Activated CD4-positive, alpha-beta memory T cell treated with anti-CD3 and anti-CD28 coated beads, Interleukin-2, amount 10 ng/mL, durations not matched to agents 7 days and 5 days (primary cell): ENCODE measurements around the gene CYSRT1. TPM values are rescaled to one million over a fixed set of nuclear protein-coding genes. Genes with fewer than 3 reads are reported as not detected.

Source experiments
- CTCF ChIA-PET: fragments of 350-600 bp; sonication (Branson Sonifier 250); formaldehyde crosslinking; loops from one replicate; lab custom pipeline; 2021; ENCODE audit warnings: antibody characterized with exemption, inconsistent platforms; lab: Charles Lee
- POLR2A ChIA-PET: fragments of 350-600 bp; sonication (Branson Sonifier 250); formaldehyde crosslinking; loops from one replicate; lab custom pipeline; 2021; ENCODE audit warnings: antibody characterized with exemption; lab: Charles Lee
- DNase-seq: peaks from one replicate; pipeline ENCODE4 v3.0.0-alpha.2; 2020
- H3K27ac Mint-ChIP-seq: one replicate; pipeline ENCODE4 v1.8.0; 2021; ENCODE audit warnings: mild to moderate bottlenecking, mixed read lengths
- H3K27me3 Mint-ChIP-seq: one replicate; pipeline ENCODE4 v1.8.0; 2021; ENCODE audit warnings: mixed read lengths
- H3K36me3 Mint-ChIP-seq: one replicate; pipeline ENCODE4 v1.8.0; 2021; ENCODE audit warnings: low read depth, mixed read lengths
- H3K4me1 Mint-ChIP-seq: one replicate; pipeline ENCODE4 v1.8.0; 2021; ENCODE audit warnings: mixed read lengths
- H3K4me3 Mint-ChIP-seq: one replicate; pipeline ENCODE4 v1.8.0; 2021; ENCODE audit warnings: mild to moderate bottlenecking, mixed read lengths
- H3K9me3 Mint-ChIP-seq: one replicate; pipeline ENCODE4 v1.8.0; 2021; ENCODE audit warnings: mixed read lengths
- total RNA-seq, 2 experiments: library from RNA; stranded (reverse); gene quantifications; one replicate each; pipeline ENCODE4 v1.2.3, GENCODE V29; 2021

The CYSRT1 gene
- total RNA-seq, 2 experiments from 2014 or later = 0.86 to 0.93 TPM

DNA sequence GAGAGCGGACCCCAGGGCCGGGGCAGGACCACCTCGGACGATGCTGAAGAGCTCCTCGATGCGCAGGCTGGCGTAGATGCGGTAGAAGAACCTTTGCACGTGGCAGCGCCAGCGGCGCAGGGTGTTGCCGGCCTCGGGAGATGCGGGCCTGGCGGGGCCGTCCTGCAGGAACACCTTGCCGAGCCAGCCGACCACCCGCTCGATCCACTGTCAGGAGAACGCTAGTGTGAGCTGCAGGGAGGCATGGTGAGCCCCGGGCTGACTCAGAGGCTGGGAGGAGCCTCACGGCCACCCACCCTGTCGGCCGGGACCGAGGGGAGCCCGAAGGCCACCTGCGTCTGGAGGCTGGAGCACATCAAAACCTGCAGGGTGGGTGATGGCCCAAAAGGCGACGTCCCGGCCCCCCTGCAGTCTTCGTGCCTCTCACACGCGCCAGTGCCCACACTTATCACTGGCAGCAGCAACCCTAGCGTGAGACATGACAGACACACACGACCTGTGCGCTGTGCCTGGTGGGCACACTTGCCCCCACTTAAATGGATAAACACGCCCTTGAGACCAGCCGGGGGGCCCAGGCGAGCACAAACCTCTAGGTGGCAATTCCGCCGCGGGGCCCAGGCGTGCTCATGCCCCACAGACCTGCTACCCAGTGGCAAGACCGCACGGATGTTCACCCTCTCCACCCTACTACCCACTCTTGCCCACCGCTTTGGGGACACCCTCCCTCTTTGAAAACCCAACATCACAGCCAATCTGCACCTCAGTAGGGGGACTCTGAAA, 39.9 kb upstream of the CYSRT1 start:
- CTCF ChIA-PET = no interaction called here

DNA sequence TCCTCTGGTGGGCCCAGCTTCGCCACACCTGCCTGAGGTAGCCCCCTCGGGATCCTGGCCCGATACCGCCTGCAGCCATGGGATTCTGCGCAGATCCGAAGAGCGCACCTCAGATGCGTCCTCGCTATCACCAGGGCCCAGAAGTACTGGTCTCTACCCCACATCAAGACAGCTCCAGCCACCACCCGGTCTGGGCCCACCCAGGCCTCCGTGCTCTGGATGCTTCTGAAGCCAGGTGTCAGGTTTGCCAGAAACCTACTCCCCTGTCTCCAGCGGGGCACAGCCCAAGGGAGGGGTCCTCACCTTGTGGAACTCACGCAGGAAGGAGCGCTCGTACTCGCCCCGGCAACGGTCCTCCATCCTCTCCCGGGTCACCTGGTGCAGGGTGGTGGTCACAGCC, 39.1 kb upstream of the CYSRT1 start:
- CTCF ChIA-PET = no interaction called here

More for the DNA sequence above, 39.9 kb upstream of the CYSRT1 start:
- H3K36me3 Mint-ChIP-seq = peaks cover 30% of the 10 kb centered on the region
- DNase-seq = no peak
- H3K27me3 Mint-ChIP-seq = no peaks in the 10 kb centered on the region
- peaks cover 34% of the 10 kb centered on the region for H3K4me1 Mint-ChIP-seq
- POLR2A ChIA-PET = no interaction called here
- no peak overlapping the region for H3K27ac Mint-ChIP-seq
- H3K4me3 Mint-ChIP-seq = no peak overlapping the region
- H3K9me3 Mint-ChIP-seq = no peaks in the 10 kb centered on the region

DNA sequence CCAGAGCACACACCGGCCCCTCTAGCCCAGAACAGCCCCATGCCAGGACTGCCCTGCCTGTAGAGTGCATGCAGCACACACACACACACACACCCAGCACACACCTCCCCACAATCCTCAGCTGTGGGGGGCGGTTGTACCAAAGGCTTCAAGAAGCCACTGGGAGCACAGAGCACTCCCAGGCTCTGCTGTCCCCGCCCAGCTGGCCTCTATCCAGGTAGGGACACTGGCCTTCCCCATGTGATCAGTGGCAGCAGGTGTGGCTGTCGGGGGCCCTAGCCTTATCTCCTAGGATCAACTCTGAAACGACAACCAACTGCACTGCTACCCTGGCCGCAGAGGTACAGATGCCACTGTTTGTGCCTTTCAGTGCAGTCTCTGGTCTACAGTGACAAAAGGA, 38.6 kb upstream of the CYSRT1 start:
- peak overlapping the region; percentile 94 for H3K27ac Mint-ChIP-seq
- POLR2A ChIA-PET = no interaction called here
- peaks cover 40% of the 10 kb centered on the region for H3K4me1 Mint-ChIP-seq
- H3K27me3 Mint-ChIP-seq = no peaks in the 10 kb centered on the region
- CTCF ChIA-PET = no interaction called here
- no peak for DNase-seq
- H3K4me3 Mint-ChIP-seq = peak overlapping the region; percentile 93
- H3K36me3 Mint-ChIP-seq = peaks cover 35% of the 10 kb centered on the region
- no peaks in the 10 kb centered on the region for H3K9me3 Mint-ChIP-seq

More for the DNA sequence above, 39.1 kb upstream of the CYSRT1 start:
- no peak overlapping the region for H3K27ac Mint-ChIP-seq
- DNase-seq = no peak
- no peaks in the 10 kb centered on the region for H3K27me3 Mint-ChIP-seq
- no peak overlapping the region for H3K4me3 Mint-ChIP-seq
- H3K4me1 Mint-ChIP-seq = peaks cover 40% of the 10 kb centered on the region
- H3K36me3 Mint-ChIP-seq = peaks cover 35% of the 10 kb centered on the region
- POLR2A ChIA-PET = no interaction called here
- no peaks in the 10 kb centered on the region for H3K9me3 Mint-ChIP-seq

DNA sequence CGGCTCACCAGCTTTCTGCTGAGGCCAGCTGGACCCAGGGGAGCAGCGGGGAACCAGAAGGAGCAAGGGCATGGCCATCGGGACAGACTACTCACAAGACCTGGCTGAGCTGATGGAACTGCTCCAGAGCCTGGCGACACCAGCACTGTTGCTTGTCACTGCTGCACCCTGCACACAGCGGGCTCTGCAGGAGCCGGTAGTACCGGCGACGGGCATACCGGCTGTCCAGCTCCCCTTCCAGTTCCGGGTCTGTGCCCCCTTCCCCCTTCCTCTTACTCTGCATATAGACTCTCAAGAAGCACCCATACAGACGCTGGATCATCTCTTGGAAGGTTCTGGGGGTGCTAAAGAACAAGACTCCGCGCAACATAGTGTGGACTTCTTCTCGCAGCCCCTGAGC, 37.6 kb upstream of the CYSRT1 start:
- no peak for DNase-seq
- Mint-ChIP-seq H3K4me1 (peaks cover 40% of the 10 kb centered on the region), H3K27me3 (no peaks in the 10 kb centered on the region), H3K9me3 (no peaks in the 10 kb centered on the region), H3K27ac (peak overlapping the region; percentile 94), H3K4me3 (peak overlapping the region; percentile 93), H3K36me3 (peaks cover 31% of the 10 kb centered on the region)
- CTCF ChIA-PET = interaction anchor here (0.5 to 2.8 kb wide), 4 partner anchors 17 to 218 kb away, joined by 3 to 12 read pairs (median 8); partner anchors contain the start of gene RNF208
- POLR2A ChIA-PET = interaction anchor here (0.7 to 3.1 kb wide), 17 partner anchors 11 to 702 kb away, joined by 3 to 30 read pairs (median 9); partner anchors contain the start of genes CYSRT1, LRRC26, MAN1B1 and RNF208

DNA sequence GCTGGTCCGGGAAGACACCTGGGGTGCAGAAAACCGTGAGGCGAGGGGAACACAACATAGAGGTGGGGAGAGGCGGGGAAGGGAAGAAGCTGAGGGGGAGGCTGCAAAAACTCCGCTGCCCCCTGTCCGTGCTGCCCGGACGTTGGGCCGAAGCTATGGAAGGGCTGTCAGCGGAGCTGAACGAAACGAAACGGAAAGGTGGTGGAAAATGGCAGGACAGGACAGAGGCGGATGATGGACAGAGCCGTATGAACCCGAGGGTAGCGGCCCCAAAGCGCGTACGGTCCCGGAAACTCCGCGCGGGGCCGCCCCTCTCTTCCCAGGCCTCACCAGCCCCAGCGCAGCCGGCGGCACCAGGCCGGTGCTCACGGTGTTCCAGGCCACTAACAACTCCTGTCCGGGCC, 36.9 kb upstream of the CYSRT1 start:
- peak overlapping the region; percentile 94 for H3K27ac Mint-ChIP-seq
- no peaks in the 10 kb centered on the region for H3K27me3 Mint-ChIP-seq
- POLR2A ChIA-PET = interaction anchor here (0.7 to 3.1 kb wide), 22 partner anchors 10 to 703 kb away, joined by 3 to 30 read pairs (median 6); partner anchors contain the start of genes CYSRT1, LRRC26, MAN1B1 and RNF208

DNA sequence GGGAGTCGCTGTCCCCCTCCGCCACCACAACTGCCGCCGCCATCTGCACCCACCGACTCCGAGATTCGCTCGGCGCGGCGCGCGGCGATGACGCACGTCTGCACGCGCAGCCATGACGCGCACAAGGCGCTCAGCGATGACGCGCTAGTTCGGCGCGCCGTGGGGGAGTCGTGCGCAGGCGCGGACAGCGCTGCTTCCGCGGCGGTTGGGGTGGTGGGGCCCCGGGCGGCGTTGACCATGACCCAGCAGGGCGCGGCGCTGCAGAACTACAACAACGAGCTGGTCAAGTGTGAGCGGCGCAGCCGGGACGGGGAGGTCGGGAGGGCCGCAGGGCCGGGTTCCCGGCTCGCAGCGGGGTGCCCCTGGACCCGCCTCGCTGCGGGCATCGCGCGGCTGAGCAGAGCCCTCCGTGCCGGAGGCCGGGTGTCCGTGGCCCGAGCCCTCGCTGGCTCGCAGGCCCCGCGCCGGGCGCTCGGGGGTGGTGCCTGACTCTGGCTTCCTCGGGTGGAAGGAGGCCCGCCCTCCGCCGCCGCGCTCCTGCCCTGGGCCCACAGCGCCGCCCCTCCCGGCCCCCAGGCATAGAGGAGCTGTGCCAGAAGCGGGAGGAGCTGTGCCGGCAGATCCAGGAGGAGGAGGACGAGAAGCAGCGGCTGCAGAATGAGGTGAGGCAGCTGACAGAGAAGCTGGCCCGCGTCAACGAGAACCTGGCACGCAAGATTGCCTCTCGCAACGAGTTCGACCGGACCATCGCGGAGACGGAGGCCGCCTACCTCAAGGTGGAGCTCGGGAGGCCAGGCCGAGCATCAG, 36.3 kb upstream of the CYSRT1 start, which contains the start of the genes ANAPC2 and SSNA1:
ANAPC2 (minus strand) TSS at position 71 of the 807 bp plus-strand sequence; CDS start at position 43, 28 bp downstream.
SSNA1 (plus strand) TSS at position 187 of the 807 bp plus-strand sequence; CDS start at position 238, 51 bp downstream.
- no peaks in the 10 kb centered on the region for H3K27me3 Mint-ChIP-seq
- POLR2A ChIA-PET = interaction anchor here (0.6 to 3.1 kb wide), 31 partner anchors 10 to 791 kb away, joined by 3 to 30 read pairs (median 5); partner anchors contain the start of genes CYSRT1, GRIN1, LRRC26 and MAN1B1
- peak; percentile 94 for DNase-seq
- H3K4me3 Mint-ChIP-seq = peak within 1 kb of the TSS; percentile 93
- CTCF ChIA-PET = interaction anchor here (0.7 to 2.8 kb wide), 13 partner anchors 12 to 160 kb away, joined by 3 to 12 read pairs (median 6); partner anchors contain the start of genes MAN1B1, RNF208, RNF224 and TPRN
- H3K27ac Mint-ChIP-seq = peak within 1 kb of the TSS; percentile 97
- H3K9me3 Mint-ChIP-seq = no peaks in the 10 kb centered on the region
- peaks cover 28% of the 10 kb centered on the region for H3K36me3 Mint-ChIP-seq
- peaks cover 40% of the 10 kb centered on the region for H3K4me1 Mint-ChIP-seq

More for the DNA sequence above, 36.9 kb upstream of the CYSRT1 start:
- Mint-ChIP-seq H3K4me1 (peaks cover 40% of the 10 kb centered on the region), H3K4me3 (peak overlapping the region; percentile 93), H3K9me3 (no peaks in the 10 kb centered on the region), H3K36me3 (peaks cover 31% of the 10 kb centered on the region)
- DNase-seq = no peak
- CTCF ChIA-PET = interaction anchor here (0.5 to 2.8 kb wide), 6 partner anchors 13 to 218 kb away, joined by 3 to 12 read pairs (median 11); partner anchors contain the start of genes RNF208 and TPRN

DNA sequence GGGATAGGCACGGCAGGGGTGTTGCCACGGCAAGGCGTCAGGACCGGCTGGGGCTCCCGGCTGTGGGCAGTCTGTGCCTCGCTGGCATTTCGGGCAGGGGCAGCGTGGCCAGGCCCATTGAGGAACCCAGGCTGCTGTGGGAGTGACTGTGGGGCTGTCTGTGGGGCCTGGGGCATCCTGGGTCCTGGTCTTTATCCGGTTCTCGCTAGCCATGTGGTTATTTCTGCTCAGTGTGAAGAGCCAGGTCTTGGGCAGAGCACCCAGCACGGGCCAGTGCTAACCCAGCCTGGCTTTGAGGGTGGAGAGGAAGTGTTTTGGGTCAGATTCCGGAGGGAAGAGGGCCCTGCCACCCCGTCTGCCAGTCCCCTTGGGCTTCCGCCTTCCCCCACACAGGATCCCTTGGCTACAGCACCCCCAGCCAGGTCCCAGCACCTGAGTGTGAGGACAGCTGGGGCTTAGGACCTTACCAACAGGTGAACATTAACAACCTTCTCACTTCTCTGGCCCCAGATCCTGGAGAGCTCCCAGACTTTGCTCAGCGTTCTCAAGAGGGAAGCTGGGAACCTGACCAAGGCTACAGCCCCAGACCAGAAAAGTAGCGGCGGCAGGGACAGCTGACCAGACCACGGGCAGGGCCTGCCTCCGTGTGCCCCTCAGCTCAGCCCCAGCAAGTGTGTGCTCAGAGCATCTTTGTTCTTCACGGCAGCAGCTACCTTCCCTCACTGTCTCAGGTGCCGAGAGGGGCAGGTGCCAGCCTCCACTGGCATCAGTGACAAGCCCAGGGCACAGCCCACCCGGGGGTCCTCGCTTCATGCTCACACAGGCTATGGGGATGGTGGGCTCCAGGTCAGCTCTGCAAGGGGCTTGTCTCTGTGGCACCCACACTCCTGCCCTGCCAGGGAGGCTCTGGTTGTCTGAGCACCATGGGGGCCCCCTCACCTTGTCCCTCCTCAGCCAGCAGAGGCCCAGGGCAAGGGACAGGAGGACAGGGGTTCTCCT, 35.4 kb upstream of the CYSRT1 start:
- H3K4me3 Mint-ChIP-seq = peak overlapping the region; percentile 91
- H3K36me3 Mint-ChIP-seq = peaks cover 19% of the 10 kb centered on the region

DNA sequence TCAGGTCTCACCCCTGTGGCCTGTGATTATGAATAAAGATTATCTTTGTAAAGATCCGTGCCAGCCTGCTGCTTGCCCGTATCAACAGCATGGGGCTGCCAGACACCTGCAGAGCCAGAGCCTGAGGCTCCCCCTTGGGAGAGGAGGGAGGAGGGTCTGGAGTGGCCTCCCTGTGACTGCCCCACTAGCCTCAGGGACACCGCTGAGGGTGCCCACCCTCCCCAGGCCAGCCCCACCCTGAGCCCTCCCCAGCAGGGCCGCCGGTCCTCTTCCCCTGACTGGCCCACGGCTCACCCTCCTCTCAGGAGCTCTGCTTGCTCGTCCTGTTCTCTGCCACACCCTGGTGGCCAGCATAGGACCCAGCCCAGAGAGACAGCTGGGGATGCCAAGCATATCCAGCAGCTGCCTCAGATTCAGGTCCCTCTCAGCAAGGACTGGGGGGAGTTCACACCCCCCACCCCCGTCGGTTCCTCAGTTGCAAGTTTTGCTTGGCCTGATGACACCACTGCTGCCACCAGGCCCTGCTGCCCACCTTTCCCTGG, 34.6 kb upstream of the CYSRT1 start:
- DNase-seq = no peak
- Mint-ChIP-seq H3K4me1 (peaks cover 38% of the 10 kb centered on the region), H3K27ac (peak overlapping the region; percentile 61), H3K9me3 (no peaks in the 10 kb centered on the region), H3K27me3 (no peaks in the 10 kb centered on the region), H3K4me3 (peak overlapping the region; percentile 91), H3K36me3 (peaks cover 18% of the 10 kb centered on the region)
- ChIA-PET POLR2A (interaction anchor here (1.8 kb wide), 1 partner anchor 95 kb away, joined by 8 read pairs; no protein-coding TSS in a partner anchor), CTCF (interaction anchor here (1.5 to 2.8 kb wide), 3 partner anchors 14 to 36 kb away, joined by 6 to 12 read pairs (median 11); partner anchors contain the start of genes RNF208 and RNF224)

More for the DNA sequence above, 35.4 kb upstream of the CYSRT1 start:
- DNase-seq = no peak
- Mint-ChIP-seq H3K4me1 (peaks cover 38% of the 10 kb centered on the region), H3K9me3 (no peaks in the 10 kb centered on the region), H3K27ac (peak overlapping the region; percentile 97), H3K27me3 (no peaks in the 10 kb centered on the region)
- ChIA-PET POLR2A (interaction anchor here (0.7 to 3.1 kb wide), 24 partner anchors 9 to 792 kb away, joined by 3 to 30 read pairs (median 6); partner anchors contain the start of genes CYSRT1, GRIN1, MAN1B1 and RNF208), CTCF (interaction anchor here (0.7 to 2.8 kb wide), 13 partner anchors 11 to 160 kb away, joined by 3 to 12 read pairs (median 6); partner anchors contain the start of genes MAN1B1, RNF208, RNF224 and TPRN)

DNA sequence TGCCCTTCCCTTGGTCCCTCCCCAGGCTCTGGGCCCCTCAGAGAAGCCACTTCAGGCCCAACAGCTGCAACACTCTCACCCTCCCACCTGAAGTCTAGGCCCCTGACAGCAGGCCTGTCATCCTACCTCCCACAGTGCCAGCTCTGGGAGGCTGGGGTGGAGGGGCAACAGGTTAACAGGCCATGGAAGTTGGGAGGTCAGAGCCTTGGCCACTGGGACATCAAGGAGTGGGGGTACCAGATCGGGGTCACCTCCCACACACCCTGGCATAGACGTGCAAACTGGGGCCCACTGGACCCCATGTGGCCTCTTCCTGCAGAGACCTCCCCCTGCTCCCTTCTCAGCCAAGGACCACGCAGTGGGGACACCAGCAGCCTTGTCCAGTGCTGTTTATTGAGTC, 33.7 kb upstream of the CYSRT1 start:
- ChIA-PET POLR2A (interaction anchor here (0.6 to 1.6 kb wide), 3 partner anchors 10 to 34 kb away, joined by 3 to 6 read pairs (median 3); partner anchors contain the start of genes CYSRT1 and TPRN), CTCF (no interaction called here)
- Mint-ChIP-seq H3K9me3 (no peaks in the 10 kb centered on the region), H3K4me3 (peak overlapping the region; percentile 61), H3K4me1 (peaks cover 37% of the 10 kb centered on the region), H3K27ac (peak overlapping the region; percentile 61), H3K27me3 (no peaks in the 10 kb centered on the region), H3K36me3 (peaks cover 18% of the 10 kb centered on the region)
- DNase-seq = no peak

DNA sequence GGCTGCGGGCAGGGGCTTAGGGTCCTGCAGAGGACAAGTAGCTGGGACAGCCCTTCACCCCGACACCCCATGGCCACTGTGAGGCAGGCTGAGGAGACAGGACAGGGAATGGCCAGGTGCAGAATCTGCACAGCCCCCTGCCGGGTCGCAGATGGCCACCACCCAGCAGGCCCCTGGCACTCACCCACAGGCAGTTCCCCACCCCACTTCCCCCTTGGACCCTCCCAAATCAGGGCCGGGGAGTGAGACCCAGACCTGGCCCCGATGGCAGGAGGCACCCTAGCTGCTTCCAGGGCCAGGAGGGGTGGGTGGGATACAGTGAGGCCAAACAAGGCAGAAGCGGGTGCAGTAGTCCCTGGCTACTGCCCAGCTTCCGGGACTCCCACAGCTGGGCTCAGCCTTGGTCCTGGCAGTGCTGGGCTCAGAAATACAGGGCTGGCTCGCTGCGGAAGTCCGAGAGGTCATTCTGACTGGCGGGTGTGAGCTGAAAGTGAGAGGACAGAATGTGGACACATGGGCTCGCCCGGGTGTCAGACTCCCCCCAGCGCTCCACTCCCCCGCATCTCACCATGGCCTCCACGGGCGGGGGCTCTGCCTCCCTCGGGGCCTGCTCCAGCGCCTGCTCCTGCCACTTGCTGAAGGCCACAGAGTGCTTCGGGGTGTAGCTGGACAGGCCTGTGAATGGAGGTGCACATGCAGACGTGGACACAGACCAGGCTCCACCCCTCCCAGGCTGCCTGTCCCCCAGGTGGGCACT, 33.1 kb upstream of the CYSRT1 start:
- ChIA-PET POLR2A (interaction anchor here (0.6 to 1.6 kb wide), 5 partner anchors 9 to 49 kb away, joined by 3 to 6 read pairs (median 4); partner anchors contain the start of genes CYSRT1, TPRN and TUBB4B), CTCF (no interaction called here)
- DNase-seq = no peak
- Mint-ChIP-seq H3K36me3 (peaks cover 18% of the 10 kb centered on the region), H3K9me3 (no peaks in the 10 kb centered on the region), H3K4me1 (peaks cover 31% of the 10 kb centered on the region), H3K27me3 (no peaks in the 10 kb centered on the region), H3K27ac (no peak overlapping the region), H3K4me3 (no peak overlapping the region)
